DOHH2 (cell line): ENCODE results near the gene PRR30.

Experiments
- H3F3A ChIP-seq: fragments of 200-600 bp; sonication (generic), shearing (Covaris generic); 2 replicates; pipeline ENCODE4 v1.6.0; 2016; ENCODE audit warnings: antibody characterized with exemption, mild to moderate bottlenecking; ENCODE audit not compliant: control insufficient read depth, insufficient read depth
- H3K27ac ChIP-seq: fragments of 200-600 bp; sonication (generic); 2 replicates; pipeline ENCODE4 v1.5.1; 2014; ENCODE audit warnings: low read depth, mild to moderate bottlenecking, low read length, moderate library complexity
- H3K27me3 ChIP-seq: fragments of 200-600 bp; sonication (generic); 2 replicates; pipeline ENCODE4 v1.6.1; 2014; ENCODE audit warnings: mild to moderate bottlenecking, low read length, mixed read lengths; ENCODE audit not compliant: control insufficient read depth
- H3K36me3 ChIP-seq: fragments of 200-600 bp; sonication (generic); 2 replicates; pipeline ENCODE4 v1.6.1; 2014; ENCODE audit warnings: mild to moderate bottlenecking, low read length, moderate library complexity, mixed read lengths; ENCODE audit not compliant: control insufficient read depth
- H3K4me1 ChIP-seq: fragments of 200-600 bp; sonication (generic); 2 replicates; pipeline ENCODE4 v1.6.1; 2014; ENCODE audit warnings: mild to moderate bottlenecking, low read length, mixed read lengths; ENCODE audit not compliant: control insufficient read depth
- H3K4me2 ChIP-seq: fragments of 200-600 bp; sonication (generic); 2 replicates; pipeline ENCODE4 v1.6.0; 2014; ENCODE audit warnings: mild to moderate bottlenecking, low read length, moderate library complexity
- H3K4me3 ChIP-seq: fragments of 200-600 bp; sonication (generic); 2 replicates; pipeline ENCODE4 v1.5.1; 2014; ENCODE audit warnings: mild to moderate bottlenecking, low read length, mixed read lengths
- H3K79me2 ChIP-seq: fragments of 200-600 bp; sonication (generic); 2 replicates; pipeline ENCODE4 v1.6.1; 2014; ENCODE audit warnings: mild to moderate bottlenecking, low read length, mixed read lengths; ENCODE audit not compliant: control insufficient read depth
- H3K9me2 ChIP-seq: fragments of 200-600 bp; sonication (generic); replicated peaks from 2 replicates; pipeline ENCODE4 v1.6.1; 2014; ENCODE audit warnings: mild to moderate bottlenecking, low read length, mixed read lengths; ENCODE audit not compliant: control insufficient read depth
- H3K9me3 ChIP-seq: fragments of 200-600 bp; sonication (generic); 2 replicates; pipeline ENCODE4 v1.6.1; 2014; ENCODE audit warnings: antibody characterized with exemption, low read length, mixed read lengths; ENCODE audit not compliant: control insufficient read depth, insufficient read depth
- H4K20me1 ChIP-seq: fragments of 200-600 bp; sonication (generic); 2 replicates; pipeline ENCODE4 v1.6.0; 2014; ENCODE audit warnings: low read depth, mild to moderate bottlenecking, antibody characterized with exemption, low read length, moderate library complexity; ENCODE audit not compliant: control insufficient read depth, insufficient read depth
- EZH2phosphoT487 ChIP-seq: fragments of 200-600 bp; sonication (generic); IDR thresholded peaks from 2 replicates; pipeline ENCODE4 v1.6.1; 2017; ENCODE audit warnings: borderline replicate concordance, mild to moderate bottlenecking, antibody characterized with exemption, low read length, moderate library complexity, mixed read lengths
- TF ChIP-seq, protein P1 (sequence below): fragments of 200-600 bp; sonication (generic); IDR thresholded peaks from one replicate; pipeline ENCODE4 v1.5.1; 2014; ENCODE audit warnings: antibody characterized with exemption, mild to moderate bottlenecking, low read depth, low read length; ENCODE audit not compliant: poor library complexity, severe bottlenecking

Gene PRR30

DNA sequence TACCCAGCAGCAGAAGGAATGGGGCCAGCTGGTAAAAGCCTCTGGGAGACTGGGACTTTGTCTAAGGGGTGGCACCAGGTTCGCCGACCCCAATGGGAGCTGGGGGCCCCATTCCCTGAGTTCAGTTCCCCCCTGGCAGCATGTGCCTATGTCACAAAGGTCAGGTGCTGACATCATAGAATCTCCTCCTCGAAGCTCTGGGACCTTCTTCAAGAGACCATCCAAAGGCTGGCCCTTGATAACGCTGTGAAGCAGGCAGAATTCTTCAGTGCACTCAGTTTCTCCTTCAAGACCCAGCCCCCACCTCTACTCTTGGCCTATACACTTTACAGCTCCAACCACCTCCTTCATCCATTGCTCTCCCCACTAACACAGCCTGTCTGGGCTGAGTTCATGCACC, at the start of gene PRR30:
Gene PRR30, minus strand, starts transcription at position 101 of the 400 bp plus-strand sequence. CDS start 1,081 bp downstream, outside the sequence.
- Histone ChIP-seq H3K79me2 (peaks cover 1% of the 10 kb centered on the region), H3K9me2 (no peaks in the 10 kb centered on the region), H3K4me2 (no peak within 1 kb of the TSS), H3F3A (no peaks in the 10 kb centered on the region), H3K27ac (no peak within 1 kb of the TSS), H3K36me3 (no peaks in the 10 kb centered on the region; the same call in 1 of the 2 replicates), H3K4me3 (no peak within 1 kb of the TSS), H3K27me3 (peaks cover 8% of the 10 kb centered on the region), H4K20me1 (no peaks in the 10 kb centered on the region), H3K4me1 (peaks cover 8% of the 10 kb centered on the region), H3K9me3 (no peaks in the 10 kb centered on the region)
- TF ChIP-seq, protein P1, sequence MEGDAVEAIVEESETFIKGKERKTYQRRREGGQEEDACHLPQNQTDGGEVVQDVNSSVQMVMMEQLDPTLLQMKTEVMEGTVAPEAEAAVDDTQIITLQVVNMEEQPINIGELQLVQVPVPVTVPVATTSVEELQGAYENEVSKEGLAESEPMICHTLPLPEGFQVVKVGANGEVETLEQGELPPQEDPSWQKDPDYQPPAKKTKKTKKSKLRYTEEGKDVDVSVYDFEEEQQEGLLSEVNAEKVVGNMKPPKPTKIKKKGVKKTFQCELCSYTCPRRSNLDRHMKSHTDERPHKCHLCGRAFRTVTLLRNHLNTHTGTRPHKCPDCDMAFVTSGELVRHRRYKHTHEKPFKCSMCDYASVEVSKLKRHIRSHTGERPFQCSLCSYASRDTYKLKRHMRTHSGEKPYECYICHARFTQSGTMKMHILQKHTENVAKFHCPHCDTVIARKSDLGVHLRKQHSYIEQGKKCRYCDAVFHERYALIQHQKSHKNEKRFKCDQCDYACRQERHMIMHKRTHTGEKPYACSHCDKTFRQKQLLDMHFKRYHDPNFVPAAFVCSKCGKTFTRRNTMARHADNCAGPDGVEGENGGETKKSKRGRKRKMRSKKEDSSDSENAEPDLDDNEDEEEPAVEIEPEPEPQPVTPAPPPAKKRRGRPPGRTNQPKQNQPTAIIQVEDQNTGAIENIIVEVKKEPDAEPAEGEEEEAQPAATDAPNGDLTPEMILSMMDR = no peak
- TF ChIP-seq EZH2phosphoT487 = no peak

DNA sequence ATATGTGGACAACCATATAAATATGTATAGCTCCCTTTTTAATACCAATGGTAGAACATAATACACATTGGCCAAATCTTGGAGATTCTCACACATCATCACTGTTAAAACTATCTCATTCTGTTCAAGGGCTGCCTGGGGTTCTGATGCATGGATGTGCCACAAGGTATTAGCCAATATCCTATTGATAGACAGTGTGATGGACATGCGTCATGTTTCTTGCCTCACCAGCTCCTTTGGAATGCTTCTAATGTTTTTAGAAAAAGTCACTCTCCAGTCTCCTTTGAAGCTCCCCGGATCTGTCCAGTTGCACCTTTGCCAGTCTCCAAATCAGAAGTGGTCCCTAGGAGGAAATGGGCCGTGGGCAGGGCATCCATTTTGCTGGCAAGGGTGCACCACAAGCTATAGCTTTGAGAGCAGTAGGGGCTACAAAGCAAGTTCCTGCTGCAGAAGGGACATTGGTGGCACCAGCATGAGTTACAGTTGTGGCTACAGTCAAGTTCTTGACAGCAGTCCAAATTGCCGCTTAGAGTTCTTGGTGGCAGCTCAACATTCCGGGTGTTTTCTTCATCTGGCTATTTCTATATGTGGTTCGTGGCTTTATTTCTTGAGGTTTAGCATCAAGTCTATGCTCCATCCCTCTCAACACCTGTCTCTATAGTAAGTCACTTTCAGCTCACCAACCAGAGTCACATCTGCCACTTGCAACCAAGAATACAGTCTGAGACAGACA, 47.6 kb upstream of the PRR30 start:
- no peak overlapping the region for H3K27ac ChIP-seq
- no peaks in the 10 kb centered on the region for H3F3A ChIP-seq
- H3K79me2 ChIP-seq = no peaks in the 10 kb centered on the region
- H3K27me3 ChIP-seq = no peaks in the 10 kb centered on the region
- H3K4me1 ChIP-seq = peaks cover 12% of the 10 kb centered on the region
- no peaks in the 10 kb centered on the region for H4K20me1 ChIP-seq
- H3K4me3 ChIP-seq = no peak overlapping the region
- H3K9me3 ChIP-seq = no peaks in the 10 kb centered on the region
- H3K9me2 ChIP-seq = no peaks in the 10 kb centered on the region
- H3K36me3 ChIP-seq = no peaks in the 10 kb centered on the region
- H3K4me2 ChIP-seq = no peak overlapping the region
- TF ChIP-seq EZH2phosphoT487 = no peak
- TF ChIP-seq, protein P1 = no peak

DNA sequence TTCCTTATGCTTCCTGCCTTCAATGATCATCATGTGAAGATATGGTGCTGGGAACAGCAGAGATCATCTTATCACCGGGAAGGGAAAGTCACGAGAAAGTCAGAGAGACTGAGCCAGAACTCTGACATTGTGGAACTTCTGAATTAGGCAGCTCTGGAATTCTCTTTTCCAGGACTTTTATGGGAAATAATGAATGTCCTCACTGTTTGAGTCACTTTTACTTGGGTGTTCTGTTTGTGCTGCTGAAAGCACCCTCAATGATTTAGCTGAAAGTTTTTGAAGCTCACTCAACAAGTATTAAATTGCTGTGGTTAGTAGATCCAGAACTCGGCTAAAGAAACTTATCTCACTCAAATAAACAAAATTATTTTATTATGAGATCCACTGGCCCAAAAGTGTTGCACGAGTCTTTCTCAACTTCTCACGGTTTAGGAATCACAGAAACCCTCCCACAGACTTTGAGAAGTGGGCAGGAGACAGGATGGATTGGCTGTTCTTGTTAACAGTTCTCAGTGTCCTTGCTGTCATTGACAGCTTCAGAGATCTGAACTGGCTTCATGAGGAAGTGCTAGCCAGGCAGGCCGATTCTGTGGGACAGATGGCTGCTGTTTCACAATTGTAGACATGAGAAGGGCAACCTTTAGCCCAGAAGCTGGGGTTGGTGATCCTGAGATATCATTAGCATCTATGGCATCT, 46.3 kb upstream of the PRR30 start:
- Histone ChIP-seq H3K4me1 (peaks cover 4% of the 10 kb centered on the region; the same call in 1 of the 2 replicates), H3K27ac (no peak overlapping the region), H3K27me3 (no peaks in the 10 kb centered on the region), H3K4me3 (no peak overlapping the region), H3F3A (no peaks in the 10 kb centered on the region), H3K9me3 (no peaks in the 10 kb centered on the region), H4K20me1 (no peaks in the 10 kb centered on the region), H3K9me2 (no peaks in the 10 kb centered on the region), H3K4me2 (no peak overlapping the region), H3K79me2 (no peaks in the 10 kb centered on the region), H3K36me3 (no peaks in the 10 kb centered on the region)
- TF ChIP-seq, protein P1 = no peak
- TF ChIP-seq EZH2phosphoT487 = no peak
